Prostate gland (tissue), 2 donors: ENCODE data around the gene PIP4K2B.

Source experiments
- CTCF ChIP-seq, 4 experiments: fragments of 200-600 bp in 2 of 4; fragments of 450-650 bp in 2 of 4; sonication (generic) in 2 of 4; IDR thresholded peaks; 1 replicate in 3 of 4; 2 replicates in 1 of 4; pipeline ENCODE4 v1.5.1; 2016 to 2019; ENCODE audit warnings: antibody characterized with exemption in 4 of 4, mild to moderate bottlenecking in 2 of 4, moderate library complexity in 2 of 4
- POLR2AphosphoS5 ChIP-seq: sonication (generic); formaldehyde crosslinking; IDR thresholded peaks from one replicate; pipeline ENCODE4 v1.6.1; 2017; ENCODE audit warnings: antibody characterized with exemption

- TF ChIP-seq CTCF (IDR thresholded peaks at IDR 0.05) (no peak), POLR2AphosphoS5 (no peak)
These were observed 68.6 kb downstream of the PIP4K2B start for GRCh38 chr17:38730526-38731379.
